WTC11 (cell line): ENCODE measurements around the gene ZNF407. TPM values are rescaled to one million over a fixed set of nuclear protein-coding genes. Genes with fewer than 3 reads are reported as not detected.

Experiments
- AFF4 ChIP-seq: sonication (generic); formaldehyde crosslinking; IDR thresholded peaks from 2 replicates; pipeline ENCODE4 v1.8.1; 2023; ENCODE audit warnings: mild to moderate bottlenecking, missing genetic modification reagents, borderline replicate concordance
- ATF2 ChIP-seq: sonication (generic); formaldehyde crosslinking; IDR thresholded peaks from 2 replicates; pipeline ENCODE4 v1.8.1; 2022; ENCODE audit warnings: low read depth, missing genetic modification reagents, borderline replicate concordance
- ATF6 ChIP-seq: sonication (generic); formaldehyde crosslinking; IDR thresholded peaks from 2 replicates; pipeline ENCODE4 v1.8.1; 2023; ENCODE audit warnings: mild to moderate bottlenecking, missing genetic modification reagents
- CREB1 ChIP-seq: sonication (generic); formaldehyde crosslinking; IDR thresholded peaks from 2 replicates; pipeline ENCODE4 v1.8.0; 2023; ENCODE audit warnings: mild to moderate bottlenecking, missing genetic modification reagents
- E2F4 ChIP-seq: sonication (generic); formaldehyde crosslinking; IDR thresholded peaks from 2 replicates; pipeline ENCODE4 v1.8.1; 2022; ENCODE audit warnings: low read depth, mild to moderate bottlenecking, moderate library complexity, missing genetic modification reagents, borderline replicate concordance
- FOXP1 ChIP-seq: sonication (generic); formaldehyde crosslinking; IDR thresholded peaks from 2 replicates; pipeline ENCODE4 v1.8.0; 2022; ENCODE audit warnings: missing genetic modification reagents, mild to moderate bottlenecking, moderate library complexity, borderline replicate concordance
- FOXP4 ChIP-seq: sonication (generic); formaldehyde crosslinking; IDR thresholded peaks from 2 replicates; pipeline ENCODE4 v1.8.0; 2022; ENCODE audit warnings: mild to moderate bottlenecking, missing genetic modification reagents
- PREB ChIP-seq: sonication (generic); formaldehyde crosslinking; IDR thresholded peaks from 2 replicates; pipeline ENCODE4 v1.8.1; 2022; ENCODE audit warnings: mild to moderate bottlenecking, missing genetic modification reagents, moderate library complexity, borderline replicate concordance
- STAT6 ChIP-seq: sonication (generic); formaldehyde crosslinking; conservative IDR thresholded peaks from 2 replicates; pipeline ENCODE4 v1.8.1; 2023; ENCODE audit warnings: mild to moderate bottlenecking, low read depth, missing genetic modification reagents, moderate library complexity
- ZBTB21 ChIP-seq: sonication (generic); formaldehyde crosslinking; IDR thresholded peaks from 2 replicates; pipeline ENCODE4 v1.8.1; 2023; ENCODE audit warnings: mild to moderate bottlenecking, missing genetic modification reagents, borderline replicate concordance
- ZNF121 ChIP-seq: sonication (generic); formaldehyde crosslinking; IDR thresholded peaks from 2 replicates; pipeline ENCODE4 v1.8.0; 2023; ENCODE audit warnings: missing genetic modification reagents
- ZNF219 ChIP-seq: sonication (generic); formaldehyde crosslinking; IDR thresholded peaks from 2 replicates; pipeline ENCODE4 v1.8.0; 2023; ENCODE audit warnings: missing genetic modification reagents, mild to moderate bottlenecking, borderline replicate concordance
- ZNF232 ChIP-seq: sonication (generic); formaldehyde crosslinking; IDR thresholded peaks from 2 replicates; pipeline ENCODE4 v1.8.0; 2022; ENCODE audit warnings: mild to moderate bottlenecking, missing genetic modification reagents
- ZNF425 ChIP-seq: fragments of 250-450 bp; sonication (Bioruptor Pico); conservative IDR thresholded peaks from 2 replicates; pipeline ENCODE4 v1.9.0; 2021; ENCODE audit warnings: mild to moderate bottlenecking
- total RNA-seq: library from RNA; stranded (reverse); gene quantifications from 3 replicates; pipeline ENCODE4 v1.2.3, GENCODE V29; 2021

The ZNF407 gene
- total RNA-seq, 1 experiment from 2014 or later, result 6.5 TPM

- TF ChIP-seq ATF2 (CRISPR knock-in tag), result no peak
- TF ChIP-seq AFF4 (CRISPR knock-in tag), result no peak
- TF ChIP-seq ZNF121 (CRISPR knock-in tag), result no peak
- no peak for TF ChIP-seq ZNF232 (CRISPR knock-in tag)
- no peak for TF ChIP-seq PREB (CRISPR knock-in tag)
- TF ChIP-seq ZBTB21, result no peak
- no peak for TF ChIP-seq ATF6
- no peak for TF ChIP-seq ZNF425
- TF ChIP-seq E2F4 (CRISPR knock-in tag), result no peak
- no peak for TF ChIP-seq STAT6 (CRISPR knock-in tag)
- TF ChIP-seq CREB1, result no peak
- no peak for TF ChIP-seq ZNF219 (CRISPR knock-in tag)
- no peak for TF ChIP-seq FOXP4
- TF ChIP-seq FOXP1 (CRISPR knock-in tag), result no peak
These were observed 142.3 kb downstream of the ZNF407 start (continued) for GRCh38 chr18:74739926-74740325.
